Measurements from ENCODE around the gene GALNTL6.

- TF ChIP-seq CTCF (conservative IDR thresholded peaks at IDR 0.05; ENCODE audit: low read depth in 2 of 2), result no peak
- no peak for TF ChIP-seq EZH2phosphoT487 (IDR thresholded peaks at IDR 0.05; ENCODE audit: unreplicated experiment)
- TF ChIP-seq JUNB (IDR thresholded peaks at IDR 0.05; ENCODE audit: unreplicated experiment), result no peak
- TF ChIP-seq EZH2 (IDR thresholded peaks at IDR 0.05; ENCODE audit: low read depth, unreplicated experiment), result no peak
These were observed 786.4 kb downstream of the GALNTL6 start for GRCh38 chr4:172599554-172599953.
